GM21526 (cell line): ENCODE measurements around the gene MRTFB.

Source experiments
- ATAC-seq: cut with Tn5 transposase; IDR thresholded peaks from one replicate; pipeline ENCODE4 v1.9.1; 2021; ENCODE audit warnings: moderate library complexity; ENCODE audit not compliant: unreplicated experiment, low FRiP score

MRTFB gene

GRCh38 chr16:14211856-14212543, 140.9 kb downstream of the MRTFB start:
- no peak for ATAC-seq

GRCh38 chr16:14215941-14216340, 144.8 kb downstream of the MRTFB start:
- no peak for ATAC-seq

GRCh38 chr16:14219983-14220382, 148.9 kb downstream of the MRTFB start:
- ATAC-seq, result no peak

- no peak for ATAC-seq
Measured at GRCh38 chr16:14223632-14224031, 152.5 kb downstream of the MRTFB start.

GRCh38 chr16:14225457-14225856, 154.3 kb downstream of the MRTFB start:
- no peak for ATAC-seq

GRCh38 chr16:14232106-14232864, 161.2 kb downstream of the MRTFB start:
- no peak for ATAC-seq

GRCh38 chr16:14236401-14236800, 165.3 kb downstream of the MRTFB start:
- ATAC-seq, result no peak

GRCh38 chr16:14238756-14239155, 167.6 kb downstream of the MRTFB start:
- ATAC-seq, result no peak

- ATAC-seq, result no peak
Measured at GRCh38 chr16:14239791-14240190, 168.7 kb downstream of the MRTFB start.

GRCh38 chr16:14240219-14240843, 169.2 kb downstream of the MRTFB start:
- no peak for ATAC-seq

GRCh38 chr16:14240964-14241363, 169.8 kb downstream of the MRTFB start:
- ATAC-seq, result no peak

GRCh38 chr16:14241631-14242030, 170.5 kb downstream of the MRTFB start:
- no peak for ATAC-seq

- ATAC-seq, result no peak
Measured at GRCh38 chr16:14242769-14243168, 171.7 kb downstream of the MRTFB start.

- no peak for ATAC-seq
Measured at GRCh38 chr16:14244196-14245010, 173.3 kb downstream of the MRTFB start.

GRCh38 chr16:14248791-14249190, 177.7 kb downstream of the MRTFB start:
- ATAC-seq, result no peak

GRCh38 chr16:14249291-14250032, 178.3 kb downstream of the MRTFB start:
- no peak for ATAC-seq

- ATAC-seq, result no peak
Measured at GRCh38 chr16:14251419-14251818, 180.3 kb downstream of the MRTFB start.

GRCh38 chr16:14252860-14253259, 181.7 kb downstream of the MRTFB start:
- ATAC-seq, result no peak

GRCh38 chr16:14263011-14263410, 191.9 kb downstream of the MRTFB start:
- no peak for ATAC-seq

GRCh38 chr16:14263769-14264168, 192.7 kb downstream of the MRTFB start:
- ATAC-seq, result no peak
